GM18861 (cell line): ENCODE data around the gene MRPS5.

Experiments used
- ATAC-seq: cut with Tn5 transposase; IDR thresholded peaks from one replicate; pipeline ENCODE4 v1.9.1; 2021; ENCODE audit not compliant: unreplicated experiment

The MRPS5 gene

GRCh38 chr2:95061119-95061512, 60.5 kb downstream of the MRPS5 start:
- ATAC-seq = no peak

DNA sequence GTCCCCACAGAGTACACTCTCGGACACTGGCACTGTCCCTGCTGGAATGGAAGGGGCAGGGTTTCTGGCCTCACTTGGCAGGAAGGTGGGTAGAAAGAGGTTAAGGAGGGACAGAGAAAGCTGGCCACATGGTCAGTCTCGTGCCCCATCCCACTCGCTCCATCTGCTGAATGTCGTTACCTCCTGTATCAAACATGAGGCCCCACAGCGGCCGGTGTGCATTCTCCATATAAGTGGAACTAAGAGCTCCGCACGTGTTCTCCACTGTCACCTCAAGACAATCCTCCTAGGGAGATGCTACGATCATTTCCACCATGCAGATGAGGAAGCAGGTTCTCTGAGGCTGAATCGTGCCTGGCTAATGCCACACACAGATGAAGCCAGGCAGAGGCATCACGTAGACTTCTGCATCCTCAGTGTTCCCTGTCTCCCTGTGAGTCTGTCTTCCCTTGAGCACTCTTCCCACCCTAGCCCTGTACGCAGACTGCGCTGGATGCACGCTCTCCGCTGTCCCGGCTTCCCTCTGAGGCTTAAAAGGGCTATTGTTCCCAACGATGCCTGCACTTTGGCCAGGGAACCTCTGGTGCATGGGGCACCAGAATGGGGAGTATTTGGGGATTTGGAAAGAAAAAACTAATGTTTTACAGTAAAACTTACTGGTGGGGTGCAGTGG, 61.0 kb downstream of the MRPS5 start:
- no peak for ATAC-seq

GRCh38 chr2:95059656-95060370, 61.8 kb downstream of the MRPS5 start:
- no peak for ATAC-seq

DNA sequence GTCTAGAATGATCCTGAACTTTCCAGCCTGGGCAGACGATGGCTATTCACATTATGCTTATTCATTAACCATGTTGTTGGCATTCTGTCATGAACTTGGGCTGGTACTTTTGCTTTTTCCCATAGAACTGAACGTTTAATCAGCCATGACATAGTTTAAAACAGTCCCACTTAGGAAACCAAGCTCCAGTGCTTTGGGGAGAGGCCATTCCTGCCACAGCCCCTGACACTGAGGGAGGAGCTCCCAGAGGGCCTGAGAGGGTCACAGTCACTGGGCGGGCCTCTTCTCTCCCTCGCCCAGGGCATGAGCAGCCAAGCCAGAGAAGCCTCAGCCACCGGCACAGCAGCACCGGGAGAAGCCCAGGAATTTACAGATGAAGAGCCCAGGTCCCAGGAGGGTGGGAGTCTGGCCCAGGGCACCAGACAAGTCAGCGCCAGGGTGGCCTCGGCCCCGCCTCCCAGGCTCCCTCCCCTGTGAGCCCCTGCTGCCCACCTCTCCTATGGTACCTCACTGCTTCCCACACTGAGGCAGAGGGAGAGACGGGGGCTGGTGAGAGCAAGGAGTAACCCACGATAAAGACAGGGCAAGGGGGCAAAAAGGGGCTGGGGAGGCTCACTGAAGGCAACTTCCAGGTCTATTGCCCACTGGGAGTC, 62.5 kb downstream of the MRPS5 start:
- ATAC-seq = no peak

DNA sequence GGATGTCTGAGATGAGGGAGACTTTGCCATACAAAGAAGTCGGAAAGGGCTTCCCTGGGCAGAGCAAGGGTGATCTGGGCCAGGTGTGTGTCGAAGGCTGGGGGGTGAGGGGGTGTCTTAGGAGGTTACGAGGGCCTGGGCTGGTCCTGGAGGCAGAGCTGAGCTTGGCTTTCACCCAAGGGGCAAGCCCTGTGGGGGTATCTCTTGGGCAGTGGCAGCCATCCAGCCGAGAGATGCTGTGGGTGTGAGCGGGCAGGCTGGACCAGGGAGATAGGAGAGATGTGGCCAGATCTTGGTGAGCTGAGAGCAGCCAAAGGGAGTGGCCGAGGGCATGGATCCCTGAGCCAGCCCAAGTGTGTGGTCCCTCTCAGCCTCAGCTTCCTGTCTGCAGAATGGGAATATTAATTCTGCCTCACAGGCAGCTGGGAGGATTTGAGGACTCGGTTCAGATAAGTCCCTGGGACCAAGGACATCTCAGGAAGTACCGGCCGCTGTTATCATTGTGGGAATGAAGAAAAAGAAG, 63.1 kb downstream of the MRPS5 start:
- ATAC-seq = no peak

DNA sequence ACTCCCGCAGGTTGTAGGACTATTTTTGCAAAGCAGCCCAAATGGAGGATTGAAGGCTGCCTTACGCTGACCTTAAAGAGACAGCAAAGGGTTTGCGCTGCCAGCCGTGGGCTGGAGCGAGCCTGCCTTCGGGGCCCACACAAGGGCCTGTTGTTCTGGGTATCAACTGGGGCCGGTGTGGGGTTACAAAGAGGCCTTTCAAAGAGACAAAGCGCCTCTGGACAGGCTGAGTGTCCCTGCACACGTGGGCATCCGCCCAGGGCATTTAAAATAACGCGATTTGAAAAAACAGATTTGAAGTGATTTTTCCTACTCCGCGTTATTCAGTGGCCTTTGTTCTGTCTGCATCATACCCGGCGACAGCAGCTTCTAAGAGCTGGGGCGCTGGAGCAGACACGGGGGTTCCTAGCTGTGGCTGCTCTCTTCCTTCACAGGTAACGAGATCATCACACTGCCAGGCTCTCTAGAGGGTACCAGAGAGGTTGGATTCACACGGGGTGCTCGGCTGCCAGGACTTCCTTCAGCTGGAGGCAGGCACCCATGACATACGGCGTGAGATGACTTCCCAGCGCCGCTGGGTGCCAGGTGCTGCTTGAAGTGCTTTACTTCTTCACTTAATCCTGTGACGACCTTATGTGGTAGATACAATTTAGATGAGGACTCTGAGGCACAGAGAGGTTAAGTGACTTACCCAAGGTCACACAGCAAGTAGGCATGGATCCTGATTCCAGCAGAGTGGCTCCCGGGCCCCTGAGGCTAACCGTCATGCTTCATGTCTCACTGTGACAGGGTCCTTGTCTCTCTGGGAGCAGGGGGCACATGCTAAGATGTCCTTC, 63.9 kb downstream of the MRPS5 start:
- ATAC-seq = no peak

DNA sequence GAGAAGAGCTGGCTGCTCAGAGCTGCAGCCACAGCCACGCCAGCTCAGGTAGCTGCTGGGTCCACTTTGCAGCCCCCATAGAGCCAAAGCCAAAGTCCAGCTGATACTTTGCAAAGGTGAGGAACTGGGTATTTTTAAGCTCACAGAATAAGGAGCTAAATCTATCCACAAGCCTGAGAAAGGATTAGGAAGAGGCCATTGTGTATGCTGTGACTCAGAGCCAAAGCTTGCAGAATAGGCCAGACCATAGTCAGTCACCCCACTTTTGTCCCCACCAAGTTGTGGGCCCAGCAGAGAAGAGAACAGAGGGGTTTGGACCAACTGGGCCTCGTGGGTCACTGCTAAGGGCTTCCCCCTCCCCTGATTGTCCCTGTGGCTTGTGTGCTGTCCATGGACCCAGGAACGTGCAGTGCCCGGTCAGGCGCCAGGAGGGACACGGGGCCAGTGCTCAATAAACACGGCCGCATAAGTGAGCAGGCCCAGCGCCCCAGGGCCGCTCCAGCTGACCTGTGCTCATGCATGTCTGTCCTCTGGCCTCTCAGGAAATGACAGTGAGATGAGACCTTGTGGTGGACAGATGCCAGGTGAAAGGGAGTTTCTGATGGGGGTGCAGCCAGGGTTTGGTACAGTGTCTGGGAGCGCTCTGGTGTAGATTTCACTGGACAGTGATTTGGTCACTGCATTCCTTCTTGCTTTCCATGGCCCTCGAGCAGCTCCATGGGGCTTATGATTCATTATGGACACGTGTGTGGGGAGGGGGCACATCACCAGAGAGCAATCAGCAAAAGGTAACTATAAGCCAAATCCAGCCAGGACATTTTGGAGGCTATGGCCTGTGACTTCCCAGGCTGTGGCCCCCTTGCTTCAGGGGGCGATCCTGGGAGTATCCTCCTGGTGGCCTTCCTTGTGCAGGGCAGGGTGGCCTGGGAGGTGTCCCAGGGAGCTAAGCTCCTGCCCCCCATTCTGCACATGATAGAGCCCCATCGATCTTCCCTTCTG, 64.8 kb downstream of the MRPS5 start:
- ATAC-seq = no peak

DNA sequence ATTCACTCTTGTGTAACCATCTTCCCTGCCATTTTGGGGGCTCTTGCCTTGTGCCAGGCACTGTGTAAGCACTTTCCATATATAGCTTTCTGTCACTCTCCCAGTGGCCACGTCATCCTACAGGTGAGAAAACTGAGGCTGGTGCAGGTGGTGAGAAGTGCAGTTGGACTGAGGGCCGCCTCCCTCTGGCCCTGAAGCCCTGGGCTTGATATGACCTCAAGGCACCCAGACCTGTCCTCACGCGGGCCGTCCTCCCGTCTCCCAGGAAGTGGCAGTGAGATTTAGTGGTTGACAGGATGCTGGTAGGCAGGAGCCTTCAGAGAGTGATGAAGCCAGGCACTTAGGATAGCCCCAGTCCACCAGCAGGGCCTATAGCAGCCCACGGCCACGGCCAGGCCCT, 65.6 kb downstream of the MRPS5 start:
- no peak for ATAC-seq

GRCh38 chr2:95055262-95055661, 66.3 kb downstream of the MRPS5 start:
- ATAC-seq = no peak

DNA sequence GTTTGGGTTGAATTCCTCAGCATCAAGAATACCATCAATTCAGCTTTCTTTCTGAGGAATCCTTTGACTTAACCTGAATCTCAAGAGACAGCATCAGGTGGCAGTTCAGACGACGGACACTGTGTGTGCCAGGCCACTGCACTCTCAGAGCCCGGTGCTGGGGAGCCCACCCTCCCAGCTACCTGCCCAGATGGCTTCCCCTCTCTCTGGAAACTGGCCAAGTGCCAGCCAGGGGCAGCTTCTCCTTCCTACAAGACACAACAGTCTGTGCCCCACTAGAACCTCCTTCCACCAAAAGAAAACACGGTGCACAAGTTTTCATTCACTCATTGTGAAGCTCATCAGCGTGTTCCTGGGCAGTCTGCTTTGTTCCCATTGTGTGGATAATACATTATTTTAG, 67.6 kb downstream of the MRPS5 start:
- ATAC-seq = no peak

DNA sequence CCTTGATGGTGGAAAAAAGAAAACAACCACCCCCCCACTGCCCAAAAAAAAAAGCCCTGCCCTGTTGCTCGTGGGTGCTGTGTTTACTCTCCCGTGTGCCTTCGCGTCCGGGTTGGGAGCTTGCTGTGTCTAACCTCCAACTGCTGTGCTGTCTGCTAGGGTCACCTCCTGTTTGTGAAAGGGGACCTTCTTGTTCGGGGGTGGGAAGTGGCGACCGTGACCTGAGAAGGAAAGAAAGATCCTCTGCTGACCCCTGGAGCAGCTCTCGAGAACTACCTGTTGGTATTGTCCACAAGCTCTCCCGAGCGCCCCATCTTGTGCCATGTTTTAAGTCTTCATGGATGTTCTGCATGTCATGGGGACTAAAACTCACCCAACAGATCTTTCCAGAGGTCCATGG, 68.1 kb downstream of the MRPS5 start:
- no peak for ATAC-seq

DNA sequence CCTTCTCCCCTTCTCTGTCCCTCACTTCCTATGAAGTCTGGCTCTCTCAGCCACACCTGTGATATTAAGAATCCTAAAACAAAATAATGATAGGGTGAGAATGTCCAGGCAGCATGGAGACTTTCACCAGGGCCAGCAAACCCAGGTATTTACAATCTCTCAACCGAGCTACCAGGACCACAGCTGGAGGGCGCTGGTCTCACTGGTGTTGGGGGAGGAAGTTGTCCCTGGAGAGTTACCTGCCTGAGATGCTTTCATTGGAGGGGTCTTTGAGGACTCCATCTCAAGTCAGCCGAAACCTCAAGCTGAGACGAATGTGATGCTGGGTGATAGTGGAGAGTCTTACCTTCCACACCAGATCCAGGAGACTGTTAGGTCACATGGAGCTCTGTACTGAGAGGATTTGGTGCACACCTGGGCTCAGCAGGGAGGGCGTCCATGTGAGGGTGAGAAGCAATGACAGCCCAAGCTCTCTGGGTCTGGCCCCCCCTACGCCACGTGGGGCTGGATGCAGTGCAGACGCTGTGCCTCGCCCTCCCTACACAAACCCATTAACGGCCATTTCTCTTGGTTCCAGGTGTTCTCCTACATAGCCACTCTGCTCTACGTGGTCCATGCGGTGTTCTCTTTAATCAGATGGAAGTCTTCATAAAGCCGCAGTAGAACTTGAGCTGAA, 68.7 kb downstream of the MRPS5 start:
- ATAC-seq = no peak

GRCh38 chr2:95052307-95052706, 69.3 kb downstream of the MRPS5 start:
- ATAC-seq = no peak

DNA sequence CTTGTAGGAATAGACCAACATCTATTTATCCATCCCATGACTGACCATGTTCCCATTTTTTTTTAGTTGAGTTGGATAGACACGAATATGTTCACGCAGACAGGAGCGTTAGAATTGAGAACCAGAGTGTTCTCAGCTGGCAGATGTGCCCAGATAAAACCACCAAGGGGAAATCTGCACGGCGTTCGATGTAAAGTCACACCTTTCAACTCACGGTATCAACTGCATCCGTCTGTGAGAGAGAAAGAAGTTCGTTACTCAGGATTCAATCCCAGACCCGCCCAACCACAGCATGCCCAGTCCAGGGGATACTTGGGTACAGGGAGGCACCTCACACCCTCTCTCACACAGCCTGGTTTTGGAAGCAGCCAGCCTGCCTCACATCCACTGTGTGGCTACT, 70.0 kb downstream of the MRPS5 start:
- no peak for ATAC-seq

GRCh38 chr2:95050385-95051300, 71.0 kb downstream of the MRPS5 start:
- no peak for ATAC-seq

DNA sequence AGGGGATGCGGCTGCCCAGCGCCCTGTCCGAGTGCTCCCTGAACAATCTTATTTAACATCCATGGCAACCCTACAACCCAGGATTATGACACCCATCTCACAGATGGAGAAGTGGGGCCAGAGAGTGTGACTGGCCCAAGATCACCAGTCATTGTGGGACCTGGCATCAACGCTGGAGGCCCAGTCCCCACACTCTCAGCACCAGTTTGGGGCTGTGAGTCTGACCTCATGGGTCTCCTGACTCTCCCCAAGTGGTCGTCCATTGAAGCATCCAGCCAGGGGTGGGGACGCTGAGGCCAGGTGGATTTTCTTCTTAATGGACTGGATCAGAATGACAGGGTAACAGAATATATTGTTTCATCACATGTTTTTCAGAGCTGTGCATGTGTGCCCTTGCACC, 71.6 kb downstream of the MRPS5 start:
- ATAC-seq = no peak

DNA sequence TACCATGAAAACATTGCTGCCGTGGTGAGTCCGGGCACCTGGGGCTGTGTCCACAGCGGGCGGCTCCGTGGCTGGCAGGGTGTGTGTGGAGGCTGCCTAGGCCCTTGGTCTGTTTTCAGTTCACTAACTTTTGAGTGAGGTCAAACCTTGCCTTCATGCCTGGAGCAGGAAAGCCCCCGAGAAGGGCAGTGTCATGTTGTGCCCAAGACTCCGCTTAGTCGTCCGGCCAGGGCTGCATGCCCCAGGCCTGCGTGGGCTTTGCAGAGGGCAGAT, 72.0 kb downstream of the MRPS5 start:
- ATAC-seq = no peak

- no peak for ATAC-seq
These were observed 72.6 kb downstream of the MRPS5 start for GRCh38 chr2:95048825-95049682.
